OCI-LY3 (cell line): Measurements from ENCODE around the gene MAST1.

Experiments
- EZH2phosphoT487 ChIP-seq: fragments of 200-600 bp; shearing (Covaris generic); IDR thresholded peaks from 2 replicates; pipeline ENCODE4 v1.6.1; 2018; ENCODE audit warnings: antibody characterized with exemption, mixed run types, low read depth
- TF ChIP-seq, protein P1 (sequence below): fragments of 200-600, 300-600 bp; sonication (generic); IDR thresholded peaks from 2 replicates; pipeline ENCODE4 v1.5.1; 2014; ENCODE audit warnings: antibody characterized with exemption, low read length, low read depth

DNA sequence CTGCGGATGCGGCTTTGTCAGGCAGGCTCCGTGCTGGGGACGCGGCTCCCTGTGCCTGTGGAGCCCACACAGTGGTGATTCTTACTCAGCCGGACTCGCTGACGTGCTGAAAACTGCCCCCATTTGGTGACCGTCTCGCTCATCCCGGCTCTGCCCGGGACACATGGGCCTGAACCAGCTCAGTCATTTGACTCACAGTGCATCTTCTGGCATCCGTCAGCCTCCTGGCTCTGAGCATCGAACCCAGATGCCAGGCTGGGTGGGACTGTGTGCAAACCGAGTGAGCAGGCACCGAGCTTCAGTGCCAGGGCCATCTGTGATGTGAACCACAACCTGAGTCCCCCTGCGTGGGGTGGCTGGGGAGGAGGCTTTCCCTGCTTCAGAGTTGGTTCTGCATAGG is 58.1 kb downstream of the MAST1 start:
- TF ChIP-seq, protein P1, sequence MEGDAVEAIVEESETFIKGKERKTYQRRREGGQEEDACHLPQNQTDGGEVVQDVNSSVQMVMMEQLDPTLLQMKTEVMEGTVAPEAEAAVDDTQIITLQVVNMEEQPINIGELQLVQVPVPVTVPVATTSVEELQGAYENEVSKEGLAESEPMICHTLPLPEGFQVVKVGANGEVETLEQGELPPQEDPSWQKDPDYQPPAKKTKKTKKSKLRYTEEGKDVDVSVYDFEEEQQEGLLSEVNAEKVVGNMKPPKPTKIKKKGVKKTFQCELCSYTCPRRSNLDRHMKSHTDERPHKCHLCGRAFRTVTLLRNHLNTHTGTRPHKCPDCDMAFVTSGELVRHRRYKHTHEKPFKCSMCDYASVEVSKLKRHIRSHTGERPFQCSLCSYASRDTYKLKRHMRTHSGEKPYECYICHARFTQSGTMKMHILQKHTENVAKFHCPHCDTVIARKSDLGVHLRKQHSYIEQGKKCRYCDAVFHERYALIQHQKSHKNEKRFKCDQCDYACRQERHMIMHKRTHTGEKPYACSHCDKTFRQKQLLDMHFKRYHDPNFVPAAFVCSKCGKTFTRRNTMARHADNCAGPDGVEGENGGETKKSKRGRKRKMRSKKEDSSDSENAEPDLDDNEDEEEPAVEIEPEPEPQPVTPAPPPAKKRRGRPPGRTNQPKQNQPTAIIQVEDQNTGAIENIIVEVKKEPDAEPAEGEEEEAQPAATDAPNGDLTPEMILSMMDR = no peak
- no peak for TF ChIP-seq EZH2phosphoT487
